Umbilical cord (tissue), 2 donors: ENCODE measurements around the gene RDH13. TPM values are rescaled to one million over a fixed set of nuclear protein-coding genes. Genes with fewer than 3 reads are reported as not detected.
"Not testable (repeated sequence)": the region's sequence is repeated elsewhere in the genome, so short reads cannot be mapped to it uniquely, and the experiment has no call there.

ENCODE experiments used
- DNase-seq: peaks from one replicate; pipeline ENCODE4 v3.0.0-alpha.2; 2015; ENCODE audit warnings: low spot score
- total RNA-seq: library from RNA; depleted of rRNA; stranded (reverse); fragments of >200 nt; gene quantifications from one replicate; pipeline ENCODE4 v1.2.3, GENCODE V29; 2014; ENCODE audit warnings: low replicate concordance; ENCODE audit not compliant: insufficient read depth

The RDH13 gene
- total RNA-seq, 1 donor from 2014 or later: 17.3 TPM

- no peak for DNase-seq
Measured at GRCh38 chr19:55044771-55045716, 17.9 kb downstream of the RDH13 start.

- DNase-seq: no peak
Measured at GRCh38 chr19:55044286-55044685, 18.7 kb downstream of the RDH13 start.

- no peak for DNase-seq
Measured at GRCh38 chr19:55042688-55043087, 20.3 kb downstream of the RDH13 start.

GRCh38 chr19:55042344-55042678, 20.6 kb downstream of the RDH13 start:
- DNase-seq: no peak

- no peak for DNase-seq
Measured at GRCh38 chr19:55041627-55042343, 21.2 kb downstream of the RDH13 start.

- no peak for DNase-seq
Measured at GRCh38 chr19:55041244-55041626, 21.7 kb downstream of the RDH13 start.

GRCh38 chr19:55040654-55041053, 22.3 kb downstream of the RDH13 start:
- DNase-seq: not testable (repeated sequence)

- DNase-seq: not testable (repeated sequence)
Measured at GRCh38 chr19:55037603-55038002, 25.3 kb downstream of the RDH13 start.

GRCh38 chr19:55036058-55036457, 26.9 kb downstream of the RDH13 start:
- DNase-seq: no peak

GRCh38 chr19:55034751-55035150, 28.2 kb downstream of the RDH13 start:
- DNase-seq: no peak

- DNase-seq: not testable (repeated sequence)
Measured at GRCh38 chr19:55032976-55033643, 29.8 kb downstream of the RDH13 start.

- DNase-seq: no peak
Measured at GRCh38 chr19:55032170-55032800, 30.7 kb downstream of the RDH13 start.

GRCh38 chr19:55031178-55031577, 31.8 kb downstream of the RDH13 start:
- DNase-seq: no peak

GRCh38 chr19:55028757-55029156, 34.2 kb downstream of the RDH13 start:
- DNase-seq: no peak

GRCh38 chr19:55027472-55028337, 35.2 kb downstream of the RDH13 start:
- no peak for DNase-seq

GRCh38 chr19:55027140-55027471, 35.8 kb downstream of the RDH13 start:
- not testable (repeated sequence) for DNase-seq

GRCh38 chr19:55024111-55024510, 38.8 kb downstream of the RDH13 start:
- DNase-seq: no peak

- DNase-seq: not testable (repeated sequence)
Measured at GRCh38 chr19:55020351-55020750, 42.6 kb downstream of the RDH13 start.

- DNase-seq: no peak
Measured at GRCh38 chr19:55018633-55019032, 44.3 kb downstream of the RDH13 start.

GRCh38 chr19:55018216-55018615, 44.7 kb downstream of the RDH13 start:
- DNase-seq: no peak

- DNase-seq: no peak
Measured at GRCh38 chr19:55016017-55016416, 46.9 kb downstream of the RDH13 start.
